Kidney (tissue), 14 donors: ENCODE measurements around the gene TOPAZ1. TPM values are rescaled to one million over a fixed set of nuclear protein-coding genes. Genes with fewer than 3 reads are reported as not detected.

ENCODE experiments used
- DNase-seq, 5 donors: peaks; one replicate each; pipeline ENCODE4 v3.0.0-alpha.2; 2013 to 2020
- FAIRE-seq: peaks from 2 replicates; lab custom pipeline; 2012; peaks lifted over from hg19 to GRCh38; lab: Jason Lieb, UNC
- H3K27ac ChIP-seq, 2 donors: one replicate each; pipeline ENCODE4 v1.7.0; 2013; ENCODE audit warnings: low read depth in 2 of 2, low read length in 2 of 2, inconsistent platforms in 1 of 2
- H3K27me3 ChIP-seq: one replicate; pipeline ENCODE4 v1.7.1; 2013; ENCODE audit warnings: low read length, inconsistent platforms; ENCODE audit not compliant: control insufficient read depth, insufficient read depth
- H3K36me3 ChIP-seq, 3 donors: one replicate each; pipeline versions ENCODE4 v1.7.0 to v1.7.1; 2013; ENCODE audit warnings: low read length in 3 of 3, control low read depth in 1 of 3, inconsistent platforms in 1 of 3; ENCODE audit not compliant: insufficient read depth in 3 of 3, control insufficient read depth in 2 of 3
- H3K4me1 ChIP-seq, 3 donors: one replicate each; pipeline versions ENCODE4 v1.7.0 to v1.7.1; 2013; ENCODE audit warnings: low read length in 3 of 3, inconsistent platforms in 1 of 3, low read depth in 1 of 3; ENCODE audit not compliant: control insufficient read depth in 2 of 3, insufficient read depth in 2 of 3
- H3K4me3 ChIP-seq, 3 donors: one replicate each; pipeline versions ENCODE4 v1.7.0 to v1.8.1; 2013; ENCODE audit warnings: low read length in 3 of 3, control low read depth in 1 of 3, inconsistent platforms in 1 of 3
- H3K9ac ChIP-seq, 3 donors: one replicate each; pipeline versions ENCODE4 v1.7.0 to v1.7.1; 2013; ENCODE audit warnings: low read length in 3 of 3, control low read depth in 1 of 3, inconsistent platforms in 1 of 3
- H3K9me3 ChIP-seq, 3 donors: one replicate each; pipeline versions ENCODE4 v1.7.0 to v1.7.1; 2013; ENCODE audit warnings: low read length in 3 of 3, control low read depth in 1 of 3, inconsistent platforms in 1 of 3; ENCODE audit not compliant: control insufficient read depth in 2 of 3, insufficient read depth in 1 of 3
- intact Hi-C: fragments of 100-400 bp; cut with DNase I; formaldehyde crosslinking; loops from one replicate; pipeline ENCODE4 v1.11.1; 2022
- polyA plus RNA-seq: library from polyadenylated mRNA; stranded (reverse); fragments of 350-450 nt; fragmentation: Illumina TruSeq; extraction: RNeasy Lipid Tissue Mini Kit (QIAGEN cat#74804); gene quantifications from one replicate; pipeline ENCODE4 v1.2.3, GENCODE V29; 2014; ENCODE audit warnings: low read depth, low replicate concordance; ENCODE audit not compliant: insufficient read depth
- total RNA-seq: library from RNA; stranded (reverse); fragmentation: NEBNext Ultra II Directional; extraction: Animal tissue kit (Norgen Biotek cat#: 25700); gene quantifications from one replicate; pipeline ENCODE4 v1.2.1, GENCODE V29; 2021
- TF ChIP-seq, protein P1 (sequence below): IDR thresholded peaks from 3 replicates; pipeline ENCODE4 v1.5.1; 2012; ENCODE audit warnings: mild to moderate bottlenecking, moderate library complexity, borderline replicate concordance; ENCODE audit not compliant: insufficient read depth; ENCODE audit errors: extremely low read depth
- donor health status: control.
- donor health status: control.
- donor health status: control.
- donor health status: control.
- donor health status: control.
- donor health status: DM: yes; HTN: yes; CAD: no.
- donor health status: Normal renal cell carcinoma (clear cell type).

Gene TOPAZ1
- total and polyA plus RNA-seq, 2 donors from 2014 or later, result not detected

DNA sequence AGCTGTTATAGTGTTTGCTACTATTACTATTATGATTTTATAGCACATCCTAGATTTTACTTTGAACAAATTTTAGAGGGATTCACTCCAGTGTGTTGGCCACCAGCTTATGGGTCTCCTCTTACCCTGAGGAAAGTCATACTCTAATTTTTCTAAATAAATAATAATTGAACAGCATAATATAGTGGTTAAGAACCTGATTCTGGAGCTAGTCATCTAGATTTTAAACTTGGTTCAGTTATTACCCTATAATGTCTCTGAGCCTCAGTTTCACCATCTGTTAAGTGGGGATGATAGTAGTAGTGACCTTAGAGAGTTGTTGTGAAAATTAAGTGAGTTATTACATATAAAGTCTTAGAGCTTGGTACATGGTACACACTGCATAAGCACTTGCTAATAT lies 30.7 kb upstream of the TOPAZ1 start:
- Histone ChIP-seq H3K9ac (no peak overlapping the region), H3K4me1 (no peaks in the 10 kb centered on the region), H3K36me3 (no peaks in the 10 kb centered on the region), H3K9me3 (peaks cover 0 to 3% (median 3%) of the 10 kb centered on the region in 3 donors), H3K27ac (no peak overlapping the region), H3K27me3 (no peaks in the 10 kb centered on the region), H3K4me3 (no peak overlapping the region)
- TF ChIP-seq, protein P1, sequence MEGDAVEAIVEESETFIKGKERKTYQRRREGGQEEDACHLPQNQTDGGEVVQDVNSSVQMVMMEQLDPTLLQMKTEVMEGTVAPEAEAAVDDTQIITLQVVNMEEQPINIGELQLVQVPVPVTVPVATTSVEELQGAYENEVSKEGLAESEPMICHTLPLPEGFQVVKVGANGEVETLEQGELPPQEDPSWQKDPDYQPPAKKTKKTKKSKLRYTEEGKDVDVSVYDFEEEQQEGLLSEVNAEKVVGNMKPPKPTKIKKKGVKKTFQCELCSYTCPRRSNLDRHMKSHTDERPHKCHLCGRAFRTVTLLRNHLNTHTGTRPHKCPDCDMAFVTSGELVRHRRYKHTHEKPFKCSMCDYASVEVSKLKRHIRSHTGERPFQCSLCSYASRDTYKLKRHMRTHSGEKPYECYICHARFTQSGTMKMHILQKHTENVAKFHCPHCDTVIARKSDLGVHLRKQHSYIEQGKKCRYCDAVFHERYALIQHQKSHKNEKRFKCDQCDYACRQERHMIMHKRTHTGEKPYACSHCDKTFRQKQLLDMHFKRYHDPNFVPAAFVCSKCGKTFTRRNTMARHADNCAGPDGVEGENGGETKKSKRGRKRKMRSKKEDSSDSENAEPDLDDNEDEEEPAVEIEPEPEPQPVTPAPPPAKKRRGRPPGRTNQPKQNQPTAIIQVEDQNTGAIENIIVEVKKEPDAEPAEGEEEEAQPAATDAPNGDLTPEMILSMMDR, result no peak
- DNase-seq, result no peak
- intact Hi-C loops, result no loop called here
- no peak for FAIRE-seq

GRCh38 chr3:44222337-44222736 lies 19.3 kb upstream of the TOPAZ1 start:
- H3K27me3 ChIP-seq, result no peaks in the 10 kb centered on the region
- FAIRE-seq (no peak), DNase-seq (no peak)
- H3K36me3 ChIP-seq, result no peaks in the 10 kb centered on the region
- H3K4me3 ChIP-seq, result no peak overlapping the region
- no peak overlapping the region for H3K9ac ChIP-seq
- H3K27ac ChIP-seq, result no peak overlapping the region
- TF ChIP-seq, protein P1, result no peak
- intact Hi-C loops, result no loop called here
- H3K9me3 ChIP-seq, result no peaks in the 10 kb centered on the region
- H3K4me1 ChIP-seq, result no peaks in the 10 kb centered on the region

DNA sequence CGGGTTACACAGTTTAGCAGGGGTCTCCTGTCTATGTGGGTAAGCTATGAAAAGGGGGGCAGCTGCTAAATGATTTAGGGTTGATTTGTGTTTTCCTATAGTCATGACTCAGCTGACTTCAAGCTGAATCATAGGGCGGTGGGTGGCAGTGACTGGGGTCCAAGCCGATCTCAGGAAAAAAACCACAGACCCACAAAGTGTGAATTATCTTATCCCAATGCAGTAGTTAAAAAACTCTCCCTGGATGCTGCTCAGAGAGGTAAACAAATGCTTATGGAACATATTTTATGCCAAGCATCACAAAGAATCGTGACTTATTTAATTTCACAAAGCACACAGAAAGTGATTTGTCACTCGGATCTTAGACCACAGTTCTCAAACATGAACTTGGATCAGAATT lies 18.4 kb upstream of the TOPAZ1 start:
- Histone ChIP-seq H3K27ac (no peak overlapping the region), H3K9me3 (no peaks in the 10 kb centered on the region), H3K4me3 (no peak overlapping the region), H3K4me1 (no peaks in the 10 kb centered on the region), H3K27me3 (no peaks in the 10 kb centered on the region), H3K36me3 (no peaks in the 10 kb centered on the region), H3K9ac (no peak overlapping the region)
- intact Hi-C loops, result no loop called here
- TF ChIP-seq, protein P1, result no peak
- FAIRE-seq, result no peak
- no peak for DNase-seq

DNA sequence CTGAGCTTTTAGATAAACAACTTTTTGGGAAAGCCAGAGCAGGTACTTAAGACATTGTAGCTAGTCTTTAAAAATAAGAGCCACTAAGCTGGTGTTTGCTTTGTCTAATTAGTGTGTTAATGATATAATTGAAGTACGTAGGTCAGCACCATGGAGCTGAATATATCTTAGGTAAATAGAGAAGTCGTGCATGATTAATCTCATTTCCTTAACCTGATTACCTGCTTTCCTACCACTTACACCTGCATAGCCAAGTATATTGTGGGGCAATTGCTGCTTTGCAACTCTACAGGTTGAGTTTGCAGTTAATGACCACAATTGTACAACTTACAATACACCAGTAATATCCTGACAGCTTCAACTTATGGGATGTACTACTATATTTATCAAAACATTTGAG lies 17.6 kb upstream of the TOPAZ1 start:
- no peak for FAIRE-seq
- DNase-seq, result no peak
- Histone ChIP-seq H3K9ac (no peak overlapping the region), H3K27me3 (no peaks in the 10 kb centered on the region), H3K4me1 (no peaks in the 10 kb centered on the region), H3K27ac (no peak overlapping the region), H3K36me3 (no peaks in the 10 kb centered on the region), H3K4me3 (no peak overlapping the region), H3K9me3 (no peaks in the 10 kb centered on the region)
- intact Hi-C loops, result no loop called here
- TF ChIP-seq, protein P1, result no peak
